NCI-H2196 (cell line): ENCODE results near the gene SUCLA2.

Experiments
- DNase-seq: peaks from one replicate; lab custom pipeline; 2025; ENCODE audit not compliant: unreplicated experiment; lab: John Stamatoyannopoulos, UW

SUCLA2 gene

DNA sequence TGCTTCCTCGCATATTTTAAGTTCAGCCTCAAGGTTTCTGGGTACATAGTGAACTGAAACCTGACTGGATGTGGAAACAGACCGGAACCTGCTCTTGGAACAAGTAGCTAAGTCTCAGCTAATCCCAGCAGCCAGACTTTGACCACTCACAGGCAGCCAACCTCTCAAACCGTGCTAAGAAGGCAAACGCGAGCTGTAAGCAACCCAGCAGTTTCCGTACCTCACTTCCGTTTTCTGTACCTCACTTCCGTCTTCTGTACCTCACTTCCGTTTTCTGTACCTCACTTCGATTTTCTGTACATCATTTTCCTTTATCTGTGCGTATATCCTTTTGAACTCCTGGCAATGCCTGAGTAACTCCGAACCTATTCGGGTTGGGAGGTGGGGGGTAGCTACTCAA, 96.8 kb downstream of the SUCLA2 start:
- no peak for DNase-seq

GRCh38 chr13:47903836-47904235, 97.2 kb downstream of the SUCLA2 start:
- no peak for DNase-seq

DNA sequence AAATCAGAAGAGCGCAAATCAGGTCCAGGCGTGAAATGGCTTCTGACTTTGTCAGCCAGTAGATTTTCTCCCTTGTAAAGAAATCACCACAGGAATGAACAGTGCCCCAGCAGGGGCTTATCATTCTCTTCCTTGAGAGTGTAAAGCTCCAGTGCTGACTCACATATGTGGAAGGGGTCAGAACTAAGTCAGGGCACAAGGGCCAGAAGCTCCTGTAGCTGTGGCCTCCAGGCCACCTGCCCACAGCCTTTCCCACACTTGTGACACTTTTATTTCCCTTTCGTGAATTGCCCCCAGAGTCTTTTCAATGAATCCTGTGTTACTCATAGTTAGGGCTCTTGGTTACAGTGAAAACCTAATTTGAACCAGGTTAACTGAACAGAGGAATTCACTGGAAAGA, 99.6 kb downstream of the SUCLA2 start:
- no peak for DNase-seq

DNA sequence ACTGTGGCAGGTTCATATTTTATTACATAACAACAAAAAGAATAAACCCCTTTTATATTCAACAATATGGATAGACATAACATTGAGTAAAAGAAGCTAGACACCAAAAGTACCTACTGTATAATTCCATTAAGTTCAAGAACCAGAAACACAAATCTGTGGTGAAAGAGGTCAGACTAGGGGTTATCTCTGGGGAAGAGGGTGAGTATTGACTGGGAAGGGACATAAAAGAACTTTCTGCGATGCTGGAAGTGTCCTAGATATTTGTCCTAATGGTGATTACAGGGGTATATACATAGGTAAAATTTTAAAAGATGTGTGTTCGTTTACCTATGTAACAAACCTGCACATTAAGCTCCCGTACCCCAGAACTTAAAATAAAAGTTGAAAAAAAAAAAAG, 103.0 kb downstream of the SUCLA2 start:
- DNase-seq = no peak

- DNase-seq = no peak
These were observed 103.5 kb downstream of the SUCLA2 start for GRCh38 chr13:47897411-47898050.

- DNase-seq = no peak
These were observed 104.5 kb downstream of the SUCLA2 start for GRCh38 chr13:47896546-47896945.

- DNase-seq = no peak
These were observed 105.0 kb downstream of the SUCLA2 start for GRCh38 chr13:47896111-47896510.

DNA sequence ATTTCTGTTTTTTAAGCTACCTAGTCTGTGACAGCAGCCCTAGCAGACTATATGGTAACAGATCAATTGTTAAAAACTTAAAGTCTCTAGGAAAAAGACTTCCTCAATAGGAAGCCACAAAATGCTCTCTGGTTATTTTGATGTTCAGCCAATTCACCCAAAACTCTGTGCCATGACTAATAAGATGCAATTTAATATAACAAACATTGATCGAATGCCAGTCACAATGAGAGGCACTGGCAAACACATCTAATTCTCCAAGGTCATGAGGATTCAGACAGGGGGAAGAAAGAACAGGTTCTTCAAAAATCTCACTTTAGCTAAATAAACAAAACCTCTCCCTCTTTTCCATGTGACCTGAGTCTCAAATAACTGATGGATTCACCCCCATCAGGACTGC, 107.5 kb downstream of the SUCLA2 start:
- DNase-seq = no peak
